H9 (cell line): ENCODE measurements around the gene PDE1C. TPM values are rescaled to one million over a fixed set of nuclear protein-coding genes. Genes with fewer than 3 reads are reported as not detected.

Experiments used
- DNase-seq: peaks from one replicate; pipeline ENCODE4 v3.0.0-alpha.2; 2017
- H2AFZ ChIP-seq: one replicate; pipeline ENCODE4 v1.6.1; 2013; ENCODE audit warnings: mild to moderate bottlenecking, low read length, control low read depth, moderate library complexity
- H2AK5ac ChIP-seq: 2 replicates; pipeline ENCODE4 v1.6.1; 2013; ENCODE audit warnings: low read length, control low read depth, mixed read lengths; ENCODE audit not compliant: insufficient read length
- H2BK120ac ChIP-seq: one replicate; pipeline ENCODE4 v1.6.1; 2013; ENCODE audit warnings: low read depth, mild to moderate bottlenecking, low read length, control low read depth, inconsistent platforms; ENCODE audit not compliant: poor library complexity, severe bottlenecking
- H2BK12ac ChIP-seq: 2 replicates; pipeline ENCODE4 v1.6.1; 2013; ENCODE audit warnings: low read length, control low read depth, mixed read lengths, low read depth; ENCODE audit not compliant: insufficient read length
- H2BK15ac ChIP-seq: 2 replicates; pipeline ENCODE4 v1.6.1; 2013; ENCODE audit warnings: low read depth, low read length, control low read depth
- H2BK20ac ChIP-seq: one replicate; pipeline ENCODE4 v1.6.1; 2013; ENCODE audit warnings: low read depth, mild to moderate bottlenecking, low read length, control low read depth, inconsistent platforms; ENCODE audit not compliant: poor library complexity, severe bottlenecking
- H2BK5ac ChIP-seq: 2 replicates; pipeline ENCODE4 v1.6.1; 2013; ENCODE audit warnings: low read length, control low read depth, mixed read lengths; ENCODE audit not compliant: insufficient read length
- H3K14ac ChIP-seq: 2 replicates; pipeline ENCODE4 v1.6.1; 2013; ENCODE audit warnings: low read length, control low read depth; ENCODE audit not compliant: insufficient read depth
- H3K18ac ChIP-seq: 2 replicates; pipeline ENCODE4 v1.6.1; 2013; ENCODE audit warnings: low read depth, mild to moderate bottlenecking, mixed read lengths, low read length, control low read depth; ENCODE audit not compliant: insufficient read length
- H3K23ac ChIP-seq: 2 replicates; pipeline ENCODE4 v1.6.1; 2013; ENCODE audit warnings: low read length, control low read depth, mixed read lengths, low read depth; ENCODE audit not compliant: insufficient read length
- H3K23me2 ChIP-seq: 2 replicates; pipeline ENCODE4 v1.6.1; 2013; ENCODE audit warnings: low read depth, mild to moderate bottlenecking, mixed read lengths, low read length, control low read depth; ENCODE audit not compliant: insufficient read length, poor library complexity, severe bottlenecking
- H3K27ac ChIP-seq: 2 replicates; pipeline ENCODE4 v1.5.1; 2013; ENCODE audit warnings: low read length, control low read depth, mixed read lengths, low read depth; ENCODE audit not compliant: insufficient read length
- H3K27me3 ChIP-seq: 2 replicates; pipeline ENCODE4 v1.6.1; 2013; ENCODE audit warnings: low read length, control low read depth, inconsistent platforms; ENCODE audit not compliant: insufficient read depth
- H3K4ac ChIP-seq: 2 replicates; pipeline ENCODE4 v1.6.1; 2013; ENCODE audit warnings: low read depth, mild to moderate bottlenecking, control low read depth, inconsistent platforms, low read length, moderate library complexity
- H3K4me1 ChIP-seq: 2 replicates; pipeline ENCODE4 v1.6.1; 2013; ENCODE audit warnings: low read length, control low read depth, inconsistent platforms; ENCODE audit not compliant: insufficient read depth
- H3K4me2 ChIP-seq: 2 replicates; pipeline ENCODE4 v1.6.1; 2013; ENCODE audit warnings: low read length, control low read depth, mixed read lengths; ENCODE audit not compliant: insufficient read length, insufficient read depth
- H3K56ac ChIP-seq: 2 replicates; pipeline ENCODE4 v1.6.1; 2013; ENCODE audit warnings: low read depth, mild to moderate bottlenecking, mixed read lengths, low read length, control low read depth; ENCODE audit not compliant: insufficient read length
- H3K79me1 ChIP-seq: 2 replicates; pipeline ENCODE4 v1.6.1; 2013; ENCODE audit warnings: low read depth, mild to moderate bottlenecking, moderate library complexity, low read length, control low read depth, inconsistent platforms; ENCODE audit not compliant: insufficient read depth, poor library complexity, severe bottlenecking
- H3K79me2 ChIP-seq: 2 replicates; pipeline ENCODE4 v1.6.1; 2013; ENCODE audit warnings: low read length, control low read depth, inconsistent platforms; ENCODE audit not compliant: insufficient read depth
- H3K9ac ChIP-seq: 2 replicates; pipeline ENCODE4 v1.6.1; 2013; ENCODE audit warnings: low read length, control low read depth, mixed read lengths; ENCODE audit not compliant: insufficient read length; ENCODE audit errors: extremely low read depth
- H3K9me3 ChIP-seq: one replicate; pipeline ENCODE4 v1.6.1; 2013; ENCODE audit warnings: low read depth, low read length, inconsistent platforms; ENCODE audit not compliant: control insufficient read depth
- H3T11ph ChIP-seq: one replicate; pipeline ENCODE4 v1.6.1; 2013; ENCODE audit warnings: mild to moderate bottlenecking, low read length, control low read depth, inconsistent platforms
- H4K20me1 ChIP-seq: one replicate; pipeline ENCODE4 v1.6.1; 2013; ENCODE audit not compliant: control insufficient read depth, insufficient read length, insufficient read depth
- H4K5ac ChIP-seq: 2 replicates; pipeline ENCODE4 v1.6.1; 2013; ENCODE audit warnings: low read depth, mild to moderate bottlenecking, mixed read lengths, low read length, control low read depth; ENCODE audit not compliant: insufficient read length
- H4K8ac ChIP-seq: replicated peaks from 2 replicates; pipeline ENCODE4 v1.6.1; 2013; ENCODE audit warnings: low read length, control low read depth, mixed read lengths, low read depth; ENCODE audit not compliant: insufficient read length
- H4K91ac ChIP-seq: 2 replicates; pipeline ENCODE4 v1.6.1; 2013; ENCODE audit warnings: low read depth, mild to moderate bottlenecking, moderate library complexity, mixed read lengths, low read length, control low read depth; ENCODE audit not compliant: insufficient read length
- H3K27ac Mint-ChIP-seq, 3 experiments: 2 replicates in 2 of 3; 3 replicates in 1 of 3; pipeline ENCODE4 v1.8.0; 2020 to 2021; ENCODE audit warnings: mixed read lengths in 3 of 3, mild to moderate bottlenecking in 1 of 3, moderate library complexity in 1 of 3
- H3K27me3 Mint-ChIP-seq: 2 replicates; pipeline ENCODE4 v1.8.0; 2021; ENCODE audit warnings: low read depth, mild to moderate bottlenecking, moderate library complexity, mixed read lengths
- H3K36me3 Mint-ChIP-seq, 3 experiments: 2 replicates in 2 of 3; 3 replicates in 1 of 3; pipeline ENCODE4 v1.8.0; 2020 to 2021; ENCODE audit warnings: low read depth in 3 of 3, mixed read lengths in 3 of 3; ENCODE audit not compliant: insufficient read depth in 1 of 3
- H3K4me1 Mint-ChIP-seq, 2 experiments: 2 replicates each; pipeline ENCODE4 v1.8.0; 2020; ENCODE audit warnings: mixed read lengths in 2 of 2
- H3K4me3 Mint-ChIP-seq, 2 experiments: 2 replicates in 1 of 2; 3 replicates in 1 of 2; pipeline ENCODE4 v1.8.0; 2020 to 2021; ENCODE audit warnings: mild to moderate bottlenecking in 2 of 2, mixed read lengths in 2 of 2, moderate library complexity in 1 of 2
- H3K9me3 Mint-ChIP-seq, 2 experiments: 2 replicates in 1 of 2; 3 replicates in 1 of 2; pipeline ENCODE4 v1.8.0; 2020; ENCODE audit warnings: mild to moderate bottlenecking in 2 of 2, mixed read lengths in 2 of 2, moderate library complexity in 1 of 2
- CTCF ChIP-seq: fragments of 200-600 bp; sonication (generic); conservative IDR thresholded peaks from 3 replicates; pipeline ENCODE4 v1.8.0; 2021; ENCODE audit warnings: antibody characterized with exemption, mild to moderate bottlenecking
- total RNA-seq: library from RNA; stranded (reverse); gene quantifications from 2 replicates; pipeline ENCODE4 v1.2.1, GENCODE V29; 2021

PDE1C gene
- total RNA-seq, 1 experiment from 2014 or later = 0.17 TPM

GRCh38 chr7:31825576-31825975, 244.6 kb downstream of the PDE1C start:
- Histone ChIP-seq H3K23me2 (no peaks in the 10 kb centered on the region), H2BK12ac (no peak overlapping the region), H3K79me1 (no peaks in the 10 kb centered on the region), H3K18ac (no peak overlapping the region), H4K8ac (no peak overlapping the region), H4K20me1 (no peaks in the 10 kb centered on the region), H3K9ac (no peak overlapping the region), H3K27ac (no peak overlapping the region), H3K9me3 (no peaks in the 10 kb centered on the region), H2AFZ (no peak overlapping the region), H3K14ac (no peak overlapping the region), H3K79me2 (no peaks in the 10 kb centered on the region), H3K4ac (no peak overlapping the region), H2AK5ac (no peak overlapping the region), H3K4me2 (no peak overlapping the region), H2BK120ac (no peak overlapping the region), H4K5ac (no peak overlapping the region), H3K4me1 (no peaks in the 10 kb centered on the region; the same call in 1 of the 2 replicates), H2BK20ac (no peak overlapping the region), H2BK15ac (no peak overlapping the region), H2BK5ac (no peak overlapping the region), H3K23ac (no peak overlapping the region), H3T11ph (no peak overlapping the region), H4K91ac (no peak overlapping the region), H3K27me3 (no peaks in the 10 kb centered on the region), H3K56ac (no peak overlapping the region)
- H3K27me3 Mint-ChIP-seq = peaks cover 12% of the 10 kb centered on the region
- no peak overlapping the region for H3K27ac Mint-ChIP-seq
- no peaks in the 10 kb centered on the region for H3K36me3 Mint-ChIP-seq
- no peaks in the 10 kb centered on the region; a peak in 1 of 5 replicates for H3K9me3 Mint-ChIP-seq
- TF ChIP-seq CTCF = no peak
- H3K4me1 Mint-ChIP-seq = peaks cover 14 to 17% of the 10 kb centered on the region in 2 experiments
- no peak for DNase-seq
- no peak overlapping the region for H3K4me3 Mint-ChIP-seq
